H9 (cell line): ENCODE measurements around the gene TPSAB1. TPM values are rescaled to one million over a fixed set of nuclear protein-coding genes. Genes with fewer than 3 reads are reported as not detected.
"Not testable (repeated sequence)": the region's sequence is repeated elsewhere in the genome, so short reads cannot be mapped to it uniquely, and the experiment has no call there.

Source experiments
- DNase-seq: peaks from one replicate; pipeline ENCODE4 v3.0.0-alpha.2; 2017
- H2AFZ ChIP-seq: one replicate; pipeline ENCODE4 v1.6.1; 2013; ENCODE audit warnings: mild to moderate bottlenecking, low read length, control low read depth, moderate library complexity
- H2AK5ac ChIP-seq: 2 replicates; pipeline ENCODE4 v1.6.1; 2013; ENCODE audit warnings: low read length, control low read depth, mixed read lengths; ENCODE audit not compliant: insufficient read length
- H2BK120ac ChIP-seq: one replicate; pipeline ENCODE4 v1.6.1; 2013; ENCODE audit warnings: low read depth, mild to moderate bottlenecking, low read length, control low read depth, inconsistent platforms; ENCODE audit not compliant: poor library complexity, severe bottlenecking
- H2BK12ac ChIP-seq: 2 replicates; pipeline ENCODE4 v1.6.1; 2013; ENCODE audit warnings: low read length, control low read depth, mixed read lengths, low read depth; ENCODE audit not compliant: insufficient read length
- H2BK15ac ChIP-seq: 2 replicates; pipeline ENCODE4 v1.6.1; 2013; ENCODE audit warnings: low read depth, low read length, control low read depth
- H2BK20ac ChIP-seq: one replicate; pipeline ENCODE4 v1.6.1; 2013; ENCODE audit warnings: low read depth, mild to moderate bottlenecking, low read length, control low read depth, inconsistent platforms; ENCODE audit not compliant: poor library complexity, severe bottlenecking
- H2BK5ac ChIP-seq: 2 replicates; pipeline ENCODE4 v1.6.1; 2013; ENCODE audit warnings: low read length, control low read depth, mixed read lengths; ENCODE audit not compliant: insufficient read length
- H3K14ac ChIP-seq: 2 replicates; pipeline ENCODE4 v1.6.1; 2013; ENCODE audit warnings: low read length, control low read depth; ENCODE audit not compliant: insufficient read depth
- H3K18ac ChIP-seq: 2 replicates; pipeline ENCODE4 v1.6.1; 2013; ENCODE audit warnings: low read depth, mild to moderate bottlenecking, mixed read lengths, low read length, control low read depth; ENCODE audit not compliant: insufficient read length
- H3K23ac ChIP-seq: 2 replicates; pipeline ENCODE4 v1.6.1; 2013; ENCODE audit warnings: low read length, control low read depth, mixed read lengths, low read depth; ENCODE audit not compliant: insufficient read length
- H3K23me2 ChIP-seq: 2 replicates; pipeline ENCODE4 v1.6.1; 2013; ENCODE audit warnings: low read depth, mild to moderate bottlenecking, mixed read lengths, low read length, control low read depth; ENCODE audit not compliant: insufficient read length, poor library complexity, severe bottlenecking
- H3K27ac ChIP-seq: 2 replicates; pipeline ENCODE4 v1.5.1; 2013; ENCODE audit warnings: low read length, control low read depth, mixed read lengths, low read depth; ENCODE audit not compliant: insufficient read length
- H3K27me3 ChIP-seq: 2 replicates; pipeline ENCODE4 v1.6.1; 2013; ENCODE audit warnings: low read length, control low read depth, inconsistent platforms; ENCODE audit not compliant: insufficient read depth
- H3K4ac ChIP-seq: 2 replicates; pipeline ENCODE4 v1.6.1; 2013; ENCODE audit warnings: low read depth, mild to moderate bottlenecking, control low read depth, inconsistent platforms, low read length, moderate library complexity
- H3K4me1 ChIP-seq: 2 replicates; pipeline ENCODE4 v1.6.1; 2013; ENCODE audit warnings: low read length, control low read depth, inconsistent platforms; ENCODE audit not compliant: insufficient read depth
- H3K4me2 ChIP-seq: 2 replicates; pipeline ENCODE4 v1.6.1; 2013; ENCODE audit warnings: low read length, control low read depth, mixed read lengths; ENCODE audit not compliant: insufficient read length, insufficient read depth
- H3K56ac ChIP-seq: 2 replicates; pipeline ENCODE4 v1.6.1; 2013; ENCODE audit warnings: low read depth, mild to moderate bottlenecking, mixed read lengths, low read length, control low read depth; ENCODE audit not compliant: insufficient read length
- H3K79me1 ChIP-seq: 2 replicates; pipeline ENCODE4 v1.6.1; 2013; ENCODE audit warnings: low read depth, mild to moderate bottlenecking, moderate library complexity, low read length, control low read depth, inconsistent platforms; ENCODE audit not compliant: insufficient read depth, poor library complexity, severe bottlenecking
- H3K79me2 ChIP-seq: 2 replicates; pipeline ENCODE4 v1.6.1; 2013; ENCODE audit warnings: low read length, control low read depth, inconsistent platforms; ENCODE audit not compliant: insufficient read depth
- H3K9ac ChIP-seq: 2 replicates; pipeline ENCODE4 v1.6.1; 2013; ENCODE audit warnings: low read length, control low read depth, mixed read lengths; ENCODE audit not compliant: insufficient read length; ENCODE audit errors: extremely low read depth
- H3K9me3 ChIP-seq: one replicate; pipeline ENCODE4 v1.6.1; 2013; ENCODE audit warnings: low read depth, low read length, inconsistent platforms; ENCODE audit not compliant: control insufficient read depth
- H3T11ph ChIP-seq: one replicate; pipeline ENCODE4 v1.6.1; 2013; ENCODE audit warnings: mild to moderate bottlenecking, low read length, control low read depth, inconsistent platforms
- H4K20me1 ChIP-seq: one replicate; pipeline ENCODE4 v1.6.1; 2013; ENCODE audit not compliant: control insufficient read depth, insufficient read length, insufficient read depth
- H4K5ac ChIP-seq: 2 replicates; pipeline ENCODE4 v1.6.1; 2013; ENCODE audit warnings: low read depth, mild to moderate bottlenecking, mixed read lengths, low read length, control low read depth; ENCODE audit not compliant: insufficient read length
- H4K8ac ChIP-seq: replicated peaks from 2 replicates; pipeline ENCODE4 v1.6.1; 2013; ENCODE audit warnings: low read length, control low read depth, mixed read lengths, low read depth; ENCODE audit not compliant: insufficient read length
- H4K91ac ChIP-seq: 2 replicates; pipeline ENCODE4 v1.6.1; 2013; ENCODE audit warnings: low read depth, mild to moderate bottlenecking, moderate library complexity, mixed read lengths, low read length, control low read depth; ENCODE audit not compliant: insufficient read length
- H3K27ac Mint-ChIP-seq, 3 experiments: 2 replicates in 2 of 3; 3 replicates in 1 of 3; pipeline ENCODE4 v1.8.0; 2020 to 2021; ENCODE audit warnings: mixed read lengths in 3 of 3, mild to moderate bottlenecking in 1 of 3, moderate library complexity in 1 of 3
- H3K27me3 Mint-ChIP-seq: 2 replicates; pipeline ENCODE4 v1.8.0; 2021; ENCODE audit warnings: low read depth, mild to moderate bottlenecking, moderate library complexity, mixed read lengths
- H3K36me3 Mint-ChIP-seq, 3 experiments: 2 replicates in 2 of 3; 3 replicates in 1 of 3; pipeline ENCODE4 v1.8.0; 2020 to 2021; ENCODE audit warnings: low read depth in 3 of 3, mixed read lengths in 3 of 3; ENCODE audit not compliant: insufficient read depth in 1 of 3
- H3K4me1 Mint-ChIP-seq, 2 experiments: 2 replicates each; pipeline ENCODE4 v1.8.0; 2020; ENCODE audit warnings: mixed read lengths in 2 of 2
- H3K4me3 Mint-ChIP-seq, 2 experiments: 2 replicates in 1 of 2; 3 replicates in 1 of 2; pipeline ENCODE4 v1.8.0; 2020 to 2021; ENCODE audit warnings: mild to moderate bottlenecking in 2 of 2, mixed read lengths in 2 of 2, moderate library complexity in 1 of 2
- H3K9me3 Mint-ChIP-seq, 2 experiments: 2 replicates in 1 of 2; 3 replicates in 1 of 2; pipeline ENCODE4 v1.8.0; 2020; ENCODE audit warnings: mild to moderate bottlenecking in 2 of 2, mixed read lengths in 2 of 2, moderate library complexity in 1 of 2
- WGBS: extraction: QIAGEN DNeasy Blood & Tissue Kit; methylation state at CpG from one replicate; pipeline ENCODE4 v1.1.7; 2013; ENCODE audit warnings: missing lambda C conversion rate, low lambda C conversion rate, mixed read lengths; ENCODE audit not compliant: insufficient read length; ENCODE audit errors: extremely low coverage; 5-methylcytosine and 5-hydroxymethylcytosine counted together
- total RNA-seq: library from RNA; stranded (reverse); gene quantifications from 2 replicates; pipeline ENCODE4 v1.2.1, GENCODE V29; 2021

Gene TPSAB1
- total RNA-seq, 1 experiment from 2014 or later, result not detected

DNA sequence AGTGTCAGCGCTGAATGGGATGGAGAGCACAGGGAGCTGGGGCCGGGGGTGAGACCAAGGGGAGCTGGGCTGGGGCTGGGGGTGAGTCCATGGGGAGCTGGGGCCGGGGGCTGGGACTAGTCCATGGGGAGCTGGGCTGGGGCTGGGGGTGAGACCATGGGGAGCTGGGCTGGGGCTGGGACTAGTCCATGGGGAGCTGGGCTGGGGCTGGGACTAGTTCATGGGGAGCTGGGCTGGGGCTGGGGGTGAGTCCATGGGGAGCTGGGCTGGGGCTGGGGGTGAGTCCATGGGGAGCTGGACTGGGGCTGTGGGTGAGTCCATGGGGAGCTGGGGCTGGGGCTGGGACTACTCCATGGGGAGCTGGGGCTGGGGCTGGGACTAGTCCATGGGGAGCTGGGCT, 14.3 kb downstream of the TPSAB1 start:
- not testable (repeated sequence) for H3K9me3 Mint-ChIP-seq, H3K4me1 Mint-ChIP-seq, H2BK12ac ChIP-seq, H3K27ac Mint-ChIP-seq, H3K27ac ChIP-seq, H3K9me3 ChIP-seq, H2BK120ac ChIP-seq, H2BK20ac ChIP-seq, H4K8ac ChIP-seq, H2AFZ ChIP-seq, H3K4ac ChIP-seq, H3K23me2 ChIP-seq, H3K23ac ChIP-seq, H3K9ac ChIP-seq, H4K91ac ChIP-seq, H3K56ac ChIP-seq, H3K18ac ChIP-seq, H2BK5ac ChIP-seq, H3K36me3 Mint-ChIP-seq, H3T11ph ChIP-seq, H4K20me1 ChIP-seq, H3K27me3 ChIP-seq, DNase-seq, H4K5ac ChIP-seq, H3K79me2 ChIP-seq, H3K4me2 ChIP-seq, H3K14ac ChIP-seq, H3K79me1 ChIP-seq, H3K4me3 Mint-ChIP-seq, H2BK15ac ChIP-seq, H2AK5ac ChIP-seq, H3K4me1 ChIP-seq
- no CpG with 5 or more reads among the region's 3 CpGs for WGBS
- H3K27me3 Mint-ChIP-seq, result peaks cover 29% of the 10 kb centered on the region

DNA sequence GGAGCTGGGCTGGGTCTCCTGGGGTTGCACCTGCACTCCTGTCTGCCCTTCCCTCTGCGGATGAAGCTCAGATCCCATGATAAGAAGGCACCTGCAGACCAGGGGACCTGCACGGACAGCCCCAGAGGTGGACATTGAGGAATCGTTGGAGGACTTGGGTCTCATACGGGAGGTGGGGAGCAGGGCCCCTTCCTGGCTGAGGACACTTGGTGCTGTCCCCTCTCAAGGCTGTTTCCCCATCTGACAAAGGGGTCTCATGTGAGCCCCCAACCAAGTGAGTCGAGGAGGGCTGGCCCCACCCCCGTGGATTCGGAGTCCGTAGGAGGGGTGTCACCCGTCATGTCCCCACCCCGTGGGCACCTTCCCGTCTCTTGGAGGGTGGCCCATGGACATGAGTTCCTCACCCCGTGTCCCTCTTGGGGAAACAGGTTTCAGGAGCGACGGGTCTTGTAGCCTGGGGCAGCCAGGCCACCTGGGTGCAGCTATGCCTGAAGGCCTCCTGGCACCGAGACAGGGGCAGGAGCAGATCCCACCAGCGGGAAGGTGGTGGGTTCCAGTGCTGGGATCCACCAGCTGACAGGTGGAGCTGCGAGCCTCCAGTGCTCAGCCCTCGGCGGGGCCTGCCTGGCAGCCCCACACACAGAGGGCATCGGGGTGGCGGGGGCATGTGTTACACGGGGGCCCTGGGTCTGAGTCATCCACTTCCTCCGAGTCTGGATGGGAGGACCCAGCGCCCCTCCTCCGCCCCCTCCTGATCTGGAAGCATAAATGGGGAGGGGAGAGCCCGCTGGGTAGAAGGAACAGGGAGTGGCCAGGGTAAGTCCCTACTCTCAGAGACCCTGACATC, 15.0 kb downstream of the TPSAB1 start, which contains the start of gene TPSD1:
Gene TPSD1 (plus strand): TSS at position 794 of the 847 bp plus-strand sequence. CDS start 212 bp downstream, outside the sequence.
- no CpG with 5 or more reads among the region's 26 CpGs for WGBS
- not testable (repeated sequence) for H3K9me3 ChIP-seq, H3K9me3 Mint-ChIP-seq, H2BK5ac ChIP-seq, H2AFZ ChIP-seq, H2BK120ac ChIP-seq, H3K9ac ChIP-seq, H2BK20ac ChIP-seq, H4K5ac ChIP-seq, H3K79me2 ChIP-seq, H3K56ac ChIP-seq, H4K8ac ChIP-seq, H2AK5ac ChIP-seq, H3K4me1 ChIP-seq, H4K20me1 ChIP-seq, H3K18ac ChIP-seq, H3K36me3 Mint-ChIP-seq, H3K27ac Mint-ChIP-seq, H4K91ac ChIP-seq, H3K79me1 ChIP-seq, H2BK15ac ChIP-seq, H2BK12ac ChIP-seq, H3K4me3 Mint-ChIP-seq, DNase-seq, H3K27ac ChIP-seq, H3K23ac ChIP-seq, H3K4ac ChIP-seq, H3K23me2 ChIP-seq, H3K4me2 ChIP-seq, H3K4me1 Mint-ChIP-seq, H3T11ph ChIP-seq, H3K27me3 ChIP-seq, H3K14ac ChIP-seq
- peaks cover 29% of the 10 kb centered on the region for H3K27me3 Mint-ChIP-seq
